ENCODE results near the gene DNASE1L3. TPM values are rescaled to one million over a fixed set of nuclear protein-coding genes. Genes with fewer than 3 reads are reported as not detected.

Gene DNASE1L3
- total and polyA plus RNA-seq, 2 of the 4 experiments (the other 2 are of a cell fraction): not detected

DNA sequence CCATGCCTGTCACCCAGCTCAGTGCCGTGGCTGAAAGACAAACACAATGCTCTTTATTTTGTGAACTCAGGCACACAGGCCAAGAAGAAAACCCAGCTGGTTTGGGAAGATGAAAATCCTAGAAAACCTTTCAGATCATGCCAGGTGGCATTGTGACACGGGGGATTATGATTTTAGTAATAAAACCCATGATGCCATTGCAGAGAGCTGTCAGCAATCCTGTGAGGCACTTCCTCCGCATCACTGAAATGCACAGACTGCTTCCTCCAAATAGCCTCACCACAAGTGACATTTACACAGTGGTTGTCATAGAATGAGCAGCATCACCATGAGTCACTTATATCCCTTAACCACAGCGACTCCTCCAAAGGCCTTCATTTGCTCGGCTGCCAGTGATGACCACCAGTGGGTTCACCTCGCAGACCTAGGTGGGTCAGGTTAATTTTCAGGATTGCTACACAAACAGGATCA is 49.5 kb upstream of the DNASE1L3 start:
- H3K4me1 ChIP-seq (ENCODE audit: control insufficient read depth, insufficient read depth, low read length): peaks cover 9% of the 10 kb centered on the region
- H3K4ac ChIP-seq (ENCODE audit: low read depth, low read length): 0 out of 2 replicates have a peak overlapping the region, but pooled peaks have one; percentile 1
- peaks cover 5% of the 10 kb centered on the region; the same call in 1 of the 2 replicates for H4K20me1 ChIP-seq (ENCODE audit: insufficient read depth, low read length)
- peak overlapping the region; percentile 10 for H2AFZ ChIP-seq (replicated peaks; ENCODE audit: low read length, poor library complexity)
- no peak overlapping the region for H3K27ac ChIP-seq (ENCODE audit: insufficient read depth, low read length)
- no peak overlapping the region for H3K18ac ChIP-seq (ENCODE audit: low read depth, low read length)
- CTCF ChIA-PET: no interaction called here
- H3K4me2 ChIP-seq (ENCODE audit: low read depth, low read length): no peak overlapping the region; the same call in 1 of the 2 replicates
- peak overlapping the region; percentile 21 for H2BK5ac ChIP-seq (ENCODE audit: low read depth, low read length, poor library complexity, severe bottlenecking)
- ATAC-seq (ENCODE audit: low read depth): peak; percentile 87
- no peaks in the 10 kb centered on the region for H3K27me3 ChIP-seq (ENCODE audit: control insufficient read depth, insufficient read depth, low read length)
- WGBS, 2 experiments (ENCODE audit: extremely low coverage in 2 of 2, insufficient read length in 1 of 2): 17% methylated on average over 3 of the region's 6 CpGs; no CpG with 5 or more reads in 1 of the 2 experiments
- no TSS peak for BruUV-seq (replicated peaks)
- in situ Hi-C loops (cut with MboI; ENCODE audit: low sequenced_read_pairs) (no loop called here), intact Hi-C loops (cut with micrococcal nuclease) (no loop called here), dilution Hi-C loops (cut with HindIII; ENCODE audit: low sequenced_read_pairs, unreplicated experiment) (no loop called here)
- no peak overlapping the region for H3K4me3 ChIP-seq (ENCODE audit: insufficient read depth, low read depth, low read length)
- no peak overlapping the region for H2AK9ac ChIP-seq (replicated peaks; ENCODE audit: low read depth, low read length, poor library complexity)
- TF ChIP-seq POLR2A (IDR thresholded peaks at IDR 0.05; ENCODE audit: low read depth, low read length) (no peak), MAZ (IDR thresholded peaks at IDR 0.05; ENCODE audit: borderline replicate concordance, low read depth, low read length) (no peak), MXI1 (IDR thresholded peaks at IDR 0.05; ENCODE audit: borderline replicate concordance, low read depth, low read length) (no peak), SMC3 (IDR thresholded peaks at IDR 0.05; ENCODE audit: low read depth, low read length) (no peak), ELK1 (IDR thresholded peaks at IDR 0.05; ENCODE audit: borderline replicate concordance, low read depth, low read length) (no peak), FOS (IDR thresholded peaks at IDR 0.05; ENCODE audit: low read depth, low read length) (peak; percentile 71), CHD1 (IDR thresholded peaks at IDR 0.05; ENCODE audit: low read depth, low read length) (no peak; the same call in 1 of the 2 replicates), CTCF (conservative IDR thresholded peaks at IDR 0.05; ENCODE audit: low read depth, low read length) (no peak), RAD21 (IDR thresholded peaks at IDR 0.05; ENCODE audit: low read length) (no peak), CEBPB (IDR thresholded peaks at IDR 0.05; ENCODE audit: low read depth, low read length) (0 out of 2 replicates have a peak, but pooled peaks have one; percentile 4), BHLHE40 (IDR thresholded peaks at IDR 0.05; ENCODE audit: low read depth, low read length) (0 out of 2 replicates have a peak, but pooled peaks have one; percentile 8), MAFK (IDR thresholded peaks at IDR 0.05; ENCODE audit: low read depth, low read length) (no peak), RCOR1 (IDR thresholded peaks at IDR 0.05; ENCODE audit: insufficient replicate concordance, low read length) (peak; percentile 52), RFX5 (IDR thresholded peaks at IDR 0.05; ENCODE audit: low read depth, low read length) (no peak), NFE2L2 (IDR thresholded peaks at IDR 0.05; ENCODE audit: low read depth, low read length) (peak; percentile 36; the same call in 1 of the 2 replicates)
- TF ChIP-seq, protein P1, sequence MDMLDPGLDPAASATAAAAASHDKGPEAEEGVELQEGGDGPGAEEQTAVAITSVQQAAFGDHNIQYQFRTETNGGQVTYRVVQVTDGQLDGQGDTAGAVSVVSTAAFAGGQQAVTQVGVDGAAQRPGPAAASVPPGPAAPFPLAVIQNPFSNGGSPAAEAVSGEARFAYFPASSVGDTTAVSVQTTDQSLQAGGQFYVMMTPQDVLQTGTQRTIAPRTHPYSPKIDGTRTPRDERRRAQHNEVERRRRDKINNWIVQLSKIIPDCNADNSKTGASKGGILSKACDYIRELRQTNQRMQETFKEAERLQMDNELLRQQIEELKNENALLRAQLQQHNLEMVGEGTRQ (IDR thresholded peaks at IDR 0.05; ENCODE audit: low read depth, low read length): no peak
- H3K23ac ChIP-seq (ENCODE audit: low read depth, low read length): no peak overlapping the region
- no peak overlapping the region for H3K56ac ChIP-seq (ENCODE audit: extremely low read depth, insufficient read depth, low read length)
- H2AK5ac ChIP-seq (ENCODE audit: low read depth, low read length): peak overlapping the region; percentile 27; the same call in 1 of the 2 replicates
- POLR2A ChIA-PET (ENCODE audit: unreplicated experiment): interaction anchor here (0.5 to 0.6 kb wide), 2 partner anchors 37 to 981 kb away, joined by 4 to 6 read pairs; no protein-coding TSS in a partner anchor
- peak; percentile 93 for DNase-seq
- H3K9me3 ChIP-seq (ENCODE audit: control insufficient read depth, insufficient read depth, low read length): no peaks in the 10 kb centered on the region
- no peak overlapping the region for H3K14ac ChIP-seq (replicated peaks; ENCODE audit: low read depth, low read length)
- peaks cover 7% of the 10 kb centered on the region for H3K36me3 ChIP-seq (ENCODE audit: control insufficient read depth, insufficient read depth, low read length)
- no peak overlapping the region for H2BK15ac ChIP-seq (ENCODE audit: low read depth, low read length)
- no peak overlapping the region; a peak in 1 of 4 replicates for H4K8ac ChIP-seq (ENCODE audit: low read depth in 2 of 2, low read length in 2 of 2)
- no peak overlapping the region for H2BK20ac ChIP-seq (ENCODE audit: low read depth, low read length)
- H3K79me1 ChIP-seq (ENCODE audit: low read depth in 1 of 2, low read length in 2 of 2): no peaks in the 10 kb centered on the region
- H2BK120ac ChIP-seq (ENCODE audit: low read depth, low read length): no peak overlapping the region
- no peak overlapping the region for H4K5ac ChIP-seq (ENCODE audit: low read depth, low read length)
- peaks cover 6% of the 10 kb centered on the region for H3K9me1 ChIP-seq (ENCODE audit: insufficient read depth, low read length)
- no peak overlapping the region for H4K91ac ChIP-seq (ENCODE audit: insufficient read depth, low read depth, low read length)
- H3K9ac ChIP-seq (ENCODE audit: low read depth, low read length): no peak overlapping the region

Measured in IMR-90 (cell line).